IMR-90 (cell line): ENCODE results near the gene CDC6. TPM values are rescaled to one million over a fixed set of nuclear protein-coding genes. Genes with fewer than 3 reads are reported as not detected.

Experiments
- ATAC-seq: fragments of 200-7000 bp; cut with Tn5 transposase; 2 replicates; pipeline ENCODE4 v1.9.1; 2020; ENCODE audit warnings: low read depth, mild to moderate bottlenecking, moderate library complexity
- BruUV-seq: library from RNA; stranded (reverse); fragments of 400-500 nt; replicated peaks from 2 replicates; lab custom pipeline; 2021; lab: Mats Ljungman, UMichigan
- CTCF ChIA-PET: fragments of 300-600 bp; formaldehyde crosslinking; extraction: SDS; loops from one replicate; lab custom pipeline; 2021; ENCODE audit warnings: antibody characterized with exemption; lab: Yijun Ruan, JAX
- POLR2A ChIA-PET: fragments of 300-600 bp; sonication (Branson Sonifier 250); formaldehyde crosslinking; loops from one replicate; lab custom pipeline; 2022; ENCODE audit warnings: antibody characterized with exemption; ENCODE audit not compliant: unreplicated experiment; lab: Charles Lee
- DNase-seq: peaks from one replicate; pipeline ENCODE4 v3.0.0; 2013
- H2AFZ ChIP-seq: replicated peaks from 2 replicates; pipeline ENCODE3; 2013; ENCODE audit warnings: low read length, mild to moderate bottlenecking; ENCODE audit not compliant: poor library complexity
- H2AK5ac ChIP-seq: 2 replicates; pipeline ENCODE4 v1.6.1; 2013; ENCODE audit warnings: low read depth, low read length, inconsistent platforms
- H2AK9ac ChIP-seq: replicated peaks from 2 replicates; pipeline ENCODE3; 2013; ENCODE audit warnings: mild to moderate bottlenecking, low read depth, low read length, moderate library complexity; ENCODE audit not compliant: poor library complexity
- H2BK120ac ChIP-seq: 2 replicates; pipeline ENCODE4 v1.6.1; 2013; ENCODE audit warnings: low read depth, low read length, inconsistent platforms
- H2BK15ac ChIP-seq: 3 replicates; pipeline ENCODE4 v1.6.1; 2013; ENCODE audit warnings: low read depth, low read length, inconsistent platforms
- H2BK20ac ChIP-seq: 2 replicates; pipeline ENCODE4 v1.6.1; 2013; ENCODE audit warnings: low read depth, mild to moderate bottlenecking, inconsistent platforms, low read length, moderate library complexity
- H2BK5ac ChIP-seq: 2 replicates; pipeline ENCODE4 v1.6.1; 2013; ENCODE audit warnings: mild to moderate bottlenecking, low read depth, low read length, inconsistent platforms; ENCODE audit not compliant: poor library complexity, severe bottlenecking
- H3K14ac ChIP-seq: replicated peaks from 2 replicates; pipeline ENCODE4 v1.6.1; 2013; ENCODE audit warnings: low read depth, low read length, inconsistent platforms
- H3K18ac ChIP-seq: 2 replicates; pipeline ENCODE4 v1.6.1; 2013; ENCODE audit warnings: low read depth, low read length, control low read depth
- H3K23ac ChIP-seq: 2 replicates; pipeline ENCODE4 v1.6.1; 2013; ENCODE audit warnings: low read depth, low read length, inconsistent platforms
- H3K27ac ChIP-seq: 2 replicates; pipeline ENCODE4 v1.5.1; 2013; ENCODE audit warnings: mild to moderate bottlenecking, control low read depth, low read length; ENCODE audit not compliant: insufficient read depth
- H3K27me3 ChIP-seq: 2 replicates; pipeline ENCODE4 v1.6.1; 2013; ENCODE audit warnings: low read length; ENCODE audit not compliant: control insufficient read depth, insufficient read depth
- H3K36me3 ChIP-seq: 2 replicates; pipeline ENCODE4 v1.6.1; 2013; ENCODE audit warnings: low read length, mixed read lengths; ENCODE audit not compliant: control insufficient read depth, insufficient read depth
- H3K4ac ChIP-seq: 2 replicates; pipeline ENCODE4 v1.6.1; 2013; ENCODE audit warnings: low read depth, low read length, inconsistent platforms
- H3K4me1 ChIP-seq: 2 replicates; pipeline ENCODE4 v1.6.1; 2013; ENCODE audit warnings: low read length, mixed read lengths; ENCODE audit not compliant: control insufficient read depth, insufficient read depth
- H3K4me2 ChIP-seq: 2 replicates; pipeline ENCODE4 v1.6.1; 2013; ENCODE audit warnings: low read depth, mild to moderate bottlenecking, control low read depth, low read length, moderate library complexity
- H3K4me3 ChIP-seq: 2 replicates; pipeline ENCODE4 v1.5.1; 2013; ENCODE audit warnings: low read depth, mild to moderate bottlenecking, control low read depth, low read length, moderate library complexity; ENCODE audit not compliant: insufficient read depth
- H3K56ac ChIP-seq: 2 replicates; pipeline ENCODE4 v1.6.1; 2013; ENCODE audit warnings: low read length, inconsistent platforms; ENCODE audit not compliant: insufficient read depth; ENCODE audit errors: extremely low read depth
- H3K79me1 ChIP-seq, 2 experiments: 2 replicates each; pipeline ENCODE4 v1.6.1; 2013; ENCODE audit warnings: low read length in 2 of 2, inconsistent platforms in 1 of 2, low read depth in 1 of 2
- H3K9ac ChIP-seq: 2 replicates; pipeline ENCODE4 v1.6.1; 2013; ENCODE audit warnings: low read depth, low read length, control low read depth
- H3K9me1 ChIP-seq: 2 replicates; pipeline ENCODE4 v1.6.1; 2013; ENCODE audit warnings: low read length, inconsistent platforms; ENCODE audit not compliant: insufficient read depth
- H3K9me3 ChIP-seq: 2 replicates; pipeline ENCODE4 v1.6.1; 2013; ENCODE audit warnings: low read length; ENCODE audit not compliant: control insufficient read depth, insufficient read depth
- H4K20me1 ChIP-seq: 2 replicates; pipeline ENCODE4 v1.6.1; 2013; ENCODE audit warnings: low read length, inconsistent platforms; ENCODE audit not compliant: insufficient read depth
- H4K5ac ChIP-seq: 2 replicates; pipeline ENCODE4 v1.6.1; 2013; ENCODE audit warnings: mild to moderate bottlenecking, low read depth, low read length, control low read depth
- H4K8ac ChIP-seq, 2 experiments: 2 replicates each; pipeline ENCODE4 v1.6.1; 2013; ENCODE audit warnings: low read depth in 2 of 2, low read length in 2 of 2, control low read depth in 1 of 2, inconsistent platforms in 1 of 2
- H4K91ac ChIP-seq: 2 replicates; pipeline ENCODE4 v1.6.1; 2013; ENCODE audit warnings: low read depth, low read length, inconsistent platforms; ENCODE audit not compliant: insufficient read depth
- CEBPB ChIP-seq: IDR thresholded peaks from 2 replicates; pipeline ENCODE4 v1.6.1; 2012; ENCODE audit warnings: low read depth, low read length, improper control_type of control experiment
- CHD1 ChIP-seq: IDR thresholded peaks from 2 replicates; pipeline ENCODE4 v1.6.1; 2012; ENCODE audit warnings: low read depth, low read length, improper control_type of control experiment
- CTCF ChIP-seq: conservative IDR thresholded peaks from 2 replicates; pipeline ENCODE4 v1.5.1; 2012; ENCODE audit warnings: mild to moderate bottlenecking, low read depth, low read length, improper control_type of control experiment
- MAFK ChIP-seq: IDR thresholded peaks from 2 replicates; pipeline ENCODE4 v1.6.1; 2012; ENCODE audit warnings: low read depth, low read length, improper control_type of control experiment
- NFE2L2 ChIP-seq: fragments of 150-350 bp; IDR thresholded peaks from 2 replicates; pipeline ENCODE4 v1.6.1; 2016; ENCODE audit warnings: low read depth, mild to moderate bottlenecking, low read length
- RAD21 ChIP-seq: IDR thresholded peaks from 2 replicates; pipeline ENCODE4 v1.6.1; 2012; ENCODE audit warnings: low read length, improper control_type of control experiment
- RCOR1 ChIP-seq: IDR thresholded peaks from 2 replicates; pipeline ENCODE4 v1.6.1; 2012; ENCODE audit warnings: mild to moderate bottlenecking, low read length, improper control_type of control experiment; ENCODE audit not compliant: insufficient replicate concordance
- RFX5 ChIP-seq: IDR thresholded peaks from 2 replicates; pipeline ENCODE4 v1.8.0; 2012; ENCODE audit warnings: low read depth, mild to moderate bottlenecking, low read length, moderate library complexity
- WGBS, 2 experiments: methylation state at CpG; one replicate each; pipeline versions ENCODE4 v1.1.5 to v1.1.7; 2013; ENCODE audit warnings: missing lambda C conversion rate in 2 of 2; ENCODE audit not compliant: insufficient read length in 1 of 2; ENCODE audit errors: extremely low coverage in 2 of 2; 5-methylcytosine and 5-hydroxymethylcytosine counted together
- dilution Hi-C: fragments of 300-500 bp; cut with HindIII; formaldehyde crosslinking; loops from one replicate; pipeline ENCODE4 v1.14.3; 2018; ENCODE audit warnings: low sequenced_read_pairs; ENCODE audit not compliant: unreplicated experiment
- in situ Hi-C: fragments of 300-500 bp; cut with MboI; formaldehyde crosslinking; loops from 3 replicates; pipeline ENCODE4 v1.14.3; 2019; ENCODE audit warnings: low sequenced_read_pairs, inconsistent platforms, mixed read lengths
- intact Hi-C: fragments of 100-400 bp; cut with micrococcal nuclease; formaldehyde crosslinking; loops from 2 replicates; pipeline ENCODE4 v1.10.0; 2022
- polyA plus RNA-seq, 3 experiments: library from polyadenylated mRNA; depleted of rRNA; stranded (reverse); fragments of >200 nt; gene quantifications; 2 replicates each; pipeline ENCODE4 v1.2.3, GENCODE V29; 2012; ENCODE audit warnings: low replicate concordance in 1 of 3
- total RNA-seq: library from RNA; depleted of rRNA; stranded (reverse); fragments of >200 nt; gene quantifications from 2 replicates; pipeline ENCODE4 v1.2.3, GENCODE V29; 2012

The CDC6 gene
- total and polyA plus RNA-seq, 2 of the 4 experiments (the other 2 are of a cell fraction): 15.3 to 25.6 TPM

DNA sequence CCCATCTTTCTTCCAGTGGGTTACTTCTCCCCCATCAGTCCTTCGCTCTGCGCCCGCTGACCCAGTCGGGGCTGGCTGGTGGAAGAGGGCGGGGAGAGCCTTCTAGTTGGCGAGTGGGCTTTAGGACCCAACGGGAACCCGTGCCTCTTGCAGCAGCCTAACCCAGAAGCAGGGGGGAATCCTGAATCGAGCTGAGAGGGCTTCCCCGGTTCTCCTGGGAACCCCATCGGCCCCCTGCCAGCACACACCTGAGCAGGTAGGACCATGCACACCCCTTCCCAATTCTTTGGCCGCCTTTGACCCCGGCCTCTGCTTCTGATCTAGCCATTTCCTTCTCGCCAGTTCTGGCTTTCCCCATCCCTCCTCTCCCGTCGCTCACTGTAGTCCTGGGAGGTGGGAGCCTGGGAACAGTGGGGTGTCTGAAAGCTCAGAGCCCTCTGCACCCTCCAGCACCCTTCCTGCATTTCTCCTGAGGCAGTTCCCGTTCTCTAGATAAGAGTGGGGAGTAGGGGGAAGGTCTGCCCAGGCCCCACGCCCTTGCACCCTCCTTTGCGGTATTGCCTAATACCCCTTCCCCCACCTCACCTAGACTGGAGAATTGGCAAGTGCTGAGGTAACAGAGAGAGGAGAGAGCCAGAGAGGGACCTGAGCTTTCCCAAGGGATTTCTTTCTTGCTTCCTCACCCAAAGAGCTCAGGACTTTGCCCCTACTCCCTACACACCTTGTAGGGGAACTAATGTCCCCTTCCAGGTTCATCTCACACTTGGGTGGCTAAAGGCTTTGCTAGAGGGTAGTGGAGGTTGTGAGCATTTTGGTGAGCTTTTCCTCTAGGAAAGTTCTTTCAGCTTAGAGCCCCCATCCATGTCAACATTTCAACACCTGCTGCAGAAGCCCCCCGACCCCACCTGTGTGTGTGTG lies 21.6 kb downstream of the CDC6 start, which contains the start of gene RARA:
Gene RARA, plus strand, starts transcription at position 150 of the 918 bp plus-strand sequence. CDS start 22,039 bp downstream, outside the sequence.
- Histone ChIP-seq H4K20me1 (peaks cover 4% of the 10 kb centered on the region; the same call in 1 of the 2 replicates), H2BK20ac (peak within 1 kb of the TSS; percentile 45), H3K4ac (peak within 1 kb of the TSS; percentile 68), H3K79me1 (peaks cover 0 to 10% of the 10 kb centered on the region in 2 experiments; a peak in 2 of 4 replicates), H3K4me3 (peak within 1 kb of the TSS; percentile 41), H3K27ac (no peak within 1 kb of the TSS; the same call in 1 of the 2 replicates), H3K9ac (peak within 1 kb of the TSS; percentile 56; the same call in 1 of the 2 replicates), H4K5ac (no peak within 1 kb of the TSS; the same call in 1 of the 2 replicates), H3K36me3 (no peaks in the 10 kb centered on the region), H3K27me3 (no peaks in the 10 kb centered on the region), H3K56ac (no peak within 1 kb of the TSS), H2AK9ac (peak within 1 kb of the TSS; percentile 47), H4K91ac (peak within 1 kb of the TSS; percentile 39; the same call in 1 of the 2 replicates), H3K9me3 (no peaks in the 10 kb centered on the region), H2BK5ac (no peak within 1 kb of the TSS), H3K14ac (peak within 1 kb of the TSS; percentile 74), H3K4me2 (peak within 1 kb of the TSS; percentile 74), H3K9me1 (peaks cover 23% of the 10 kb centered on the region), H3K23ac (peak within 1 kb of the TSS; percentile 43), H3K4me1 (peaks cover 58% of the 10 kb centered on the region), H2AFZ (peak within 1 kb of the TSS; percentile 88), H2BK15ac (peak within 1 kb of the TSS; percentile 47; the same call in 2 of the 3 replicates), H4K8ac (peak within 1 kb of the TSS; percentile 38 to 39; a peak in 2 of 4 replicates), H2BK120ac (peak within 1 kb of the TSS; percentile 57; the same call in 1 of the 2 replicates), H2AK5ac (peak within 1 kb of the TSS; percentile 56; the same call in 1 of the 2 replicates), H3K18ac (peak within 1 kb of the TSS; percentile 5)
- BruUV-seq: no TSS peak
- TF ChIP-seq RCOR1 (no peak), CTCF (no peak), NFE2L2 (no peak), RAD21 (no peak), RFX5 (no peak), CEBPB (peak; percentile 57), MAFK (no peak), CHD1 (no peak)
- no peak for DNase-seq
- 0% methylated on average over 4 of the region's 20 CpGs; no CpG with 5 or more reads in 1 of the 2 experiments for WGBS, 2 experiments
- dilution Hi-C loops: no loop called here
- intact Hi-C loops: no loop called here
- CTCF ChIA-PET: interaction anchor here (1.0 kb wide), 1 partner anchor 8 kb away, joined by 3 read pairs; no protein-coding TSS in a partner anchor
- in situ Hi-C loops: no loop called here
- POLR2A ChIA-PET: interaction anchor here (0.5 to 0.9 kb wide), 2 partner anchors 52 to 56 kb away, joined by 3 to 5 read pairs; partner anchors contain the start of gene GJD3
- ATAC-seq: peak; percentile 33; the same call in 1 of the 2 replicates
